A673 (cell line): ENCODE measurements around the gene PTPN11.

ENCODE experiments used
- EZH2 ChIP-seq: fragments of 200-600 bp; sonication (generic); IDR thresholded peaks from 2 replicates; pipeline ENCODE4 v1.6.1; 2017; ENCODE audit warnings: borderline replicate concordance, low read depth, mild to moderate bottlenecking, mixed read lengths, antibody characterized with exemption, low read length; ENCODE audit not compliant: poor library complexity, severe bottlenecking
- TF ChIP-seq, protein P1 (sequence below): fragments of 300-800, 200-600 bp; sonication (generic); conservative IDR thresholded peaks from 2 replicates; pipeline ENCODE4 v1.5.1; 2017; ENCODE audit warnings: low read depth, mild to moderate bottlenecking, antibody characterized with exemption, low read length, moderate library complexity, mixed read lengths

DNA sequence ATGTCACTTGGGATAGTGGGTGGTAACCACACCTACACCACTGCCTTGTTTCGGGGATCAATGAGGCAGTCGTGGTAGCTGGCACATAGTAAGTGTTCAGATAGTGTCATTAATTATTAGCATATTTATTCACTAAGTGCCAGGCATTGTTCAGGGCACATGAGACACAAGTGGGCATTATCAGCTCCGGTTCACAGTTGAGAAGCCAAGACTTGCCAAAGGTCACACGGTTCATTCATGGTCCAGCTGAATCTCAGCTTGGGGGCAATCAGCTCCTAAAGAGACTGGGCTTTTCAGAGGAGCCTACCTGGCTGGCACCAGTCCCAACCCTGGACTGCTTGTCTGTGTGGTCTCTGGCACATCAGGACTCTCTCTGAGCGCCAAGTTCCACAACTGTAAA lies 121.3 kb downstream of the PTPN11 start:
- TF ChIP-seq, protein P1, sequence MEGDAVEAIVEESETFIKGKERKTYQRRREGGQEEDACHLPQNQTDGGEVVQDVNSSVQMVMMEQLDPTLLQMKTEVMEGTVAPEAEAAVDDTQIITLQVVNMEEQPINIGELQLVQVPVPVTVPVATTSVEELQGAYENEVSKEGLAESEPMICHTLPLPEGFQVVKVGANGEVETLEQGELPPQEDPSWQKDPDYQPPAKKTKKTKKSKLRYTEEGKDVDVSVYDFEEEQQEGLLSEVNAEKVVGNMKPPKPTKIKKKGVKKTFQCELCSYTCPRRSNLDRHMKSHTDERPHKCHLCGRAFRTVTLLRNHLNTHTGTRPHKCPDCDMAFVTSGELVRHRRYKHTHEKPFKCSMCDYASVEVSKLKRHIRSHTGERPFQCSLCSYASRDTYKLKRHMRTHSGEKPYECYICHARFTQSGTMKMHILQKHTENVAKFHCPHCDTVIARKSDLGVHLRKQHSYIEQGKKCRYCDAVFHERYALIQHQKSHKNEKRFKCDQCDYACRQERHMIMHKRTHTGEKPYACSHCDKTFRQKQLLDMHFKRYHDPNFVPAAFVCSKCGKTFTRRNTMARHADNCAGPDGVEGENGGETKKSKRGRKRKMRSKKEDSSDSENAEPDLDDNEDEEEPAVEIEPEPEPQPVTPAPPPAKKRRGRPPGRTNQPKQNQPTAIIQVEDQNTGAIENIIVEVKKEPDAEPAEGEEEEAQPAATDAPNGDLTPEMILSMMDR, result no peak
- no peak for TF ChIP-seq EZH2
